HG02610 (cell line): Measurements from ENCODE around the gene SKI.
"Not testable (repeated sequence)": the region's sequence is repeated elsewhere in the genome, so short reads cannot be mapped to it uniquely, and the experiment has no call there.

ENCODE experiments used
- ATAC-seq: cut with Tn5 transposase; IDR thresholded peaks from one replicate; pipeline ENCODE4 v1.9.1; 2021; ENCODE audit warnings: mild to moderate bottlenecking, moderate library complexity; ENCODE audit not compliant: unreplicated experiment

The SKI gene

DNA sequence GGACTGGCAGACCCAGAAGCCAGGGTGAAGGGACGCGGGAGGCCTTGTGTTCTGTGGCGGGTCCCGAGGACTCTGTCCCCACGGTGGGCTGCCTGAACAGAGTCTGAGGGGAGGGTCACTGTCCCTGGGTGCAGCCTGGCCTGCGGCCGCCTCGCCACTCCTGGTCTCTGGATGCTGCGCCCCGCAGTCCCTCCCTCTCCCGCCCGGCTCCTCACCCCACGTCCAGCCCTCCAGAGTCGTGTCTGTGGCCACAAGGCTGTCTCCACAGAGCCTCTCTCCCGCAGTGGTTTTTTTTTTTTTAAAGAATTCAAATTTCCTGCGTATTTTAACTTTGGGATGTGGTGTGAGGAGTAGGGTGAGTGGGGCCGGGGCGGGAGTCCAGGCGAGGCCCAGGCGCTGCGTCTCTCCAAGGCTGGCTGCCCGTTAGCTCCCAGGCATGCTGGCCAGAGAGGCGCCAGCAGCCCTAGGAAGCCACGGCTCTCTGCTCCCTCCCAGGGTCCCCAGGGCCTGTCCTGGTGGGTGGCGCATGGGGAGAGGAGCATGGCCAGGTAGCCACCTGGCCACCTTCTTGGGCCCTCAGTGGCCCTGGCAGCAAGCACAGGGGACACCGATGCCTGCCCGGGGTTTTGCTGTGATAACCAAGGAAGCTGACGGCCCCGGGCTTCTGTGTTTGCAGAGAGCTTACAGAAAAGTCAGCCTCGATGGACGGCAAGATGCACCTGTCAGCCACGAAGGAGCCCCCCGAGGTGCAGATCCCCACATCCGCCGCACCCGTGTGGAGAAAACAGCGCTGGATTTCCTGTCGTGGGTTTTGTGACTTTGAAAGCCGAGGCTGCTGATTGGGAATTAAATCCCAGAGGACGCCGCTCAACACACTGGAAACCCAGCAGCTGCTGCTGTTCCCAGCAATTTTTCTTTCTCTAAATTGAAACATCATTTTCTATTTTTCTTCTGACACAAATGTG is 90.5 kb downstream of the SKI start:
- ATAC-seq, result no peak

DNA sequence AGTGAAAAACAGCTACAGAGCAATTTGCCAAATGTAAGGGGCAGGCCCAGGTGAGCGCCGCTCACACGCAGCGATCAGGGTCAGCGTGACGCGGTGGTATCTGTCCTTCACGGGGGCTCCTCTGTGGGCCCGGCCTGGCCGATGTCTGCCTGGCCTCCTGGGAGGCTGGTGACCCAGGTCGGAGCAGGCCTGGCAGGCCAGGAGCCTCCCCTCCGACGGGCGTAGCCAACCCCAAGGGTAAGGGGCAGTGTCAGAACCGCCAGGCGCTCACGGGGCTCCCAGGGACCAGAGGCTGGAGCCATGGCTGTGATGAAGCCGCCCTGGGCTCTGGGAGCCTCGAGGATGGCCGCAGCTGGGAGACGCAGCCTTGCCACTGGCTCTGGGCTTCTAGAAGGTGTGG is 91.2 kb downstream of the SKI start:
- ATAC-seq, result no peak

DNA sequence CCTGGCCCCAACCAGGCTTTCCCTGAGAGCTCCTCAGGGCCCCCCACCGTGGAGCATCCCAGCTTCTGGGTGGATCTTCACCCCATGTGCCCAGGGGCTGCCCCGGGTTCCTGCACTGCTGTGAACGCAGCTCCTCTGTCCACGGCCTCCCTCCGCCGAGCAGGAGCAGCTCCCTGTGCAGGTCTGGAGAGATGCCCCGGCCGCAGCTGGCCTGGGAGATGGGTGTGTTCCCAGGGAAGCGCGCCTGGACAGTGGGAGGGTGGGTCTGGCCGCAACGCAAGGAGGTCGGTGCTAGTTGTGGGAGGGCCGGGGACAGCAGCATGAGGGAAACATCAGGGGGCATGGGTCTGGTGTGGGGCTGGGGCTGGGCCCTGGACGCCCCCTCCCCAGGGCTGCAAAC is 91.9 kb downstream of the SKI start:
- ATAC-seq, result no peak

DNA sequence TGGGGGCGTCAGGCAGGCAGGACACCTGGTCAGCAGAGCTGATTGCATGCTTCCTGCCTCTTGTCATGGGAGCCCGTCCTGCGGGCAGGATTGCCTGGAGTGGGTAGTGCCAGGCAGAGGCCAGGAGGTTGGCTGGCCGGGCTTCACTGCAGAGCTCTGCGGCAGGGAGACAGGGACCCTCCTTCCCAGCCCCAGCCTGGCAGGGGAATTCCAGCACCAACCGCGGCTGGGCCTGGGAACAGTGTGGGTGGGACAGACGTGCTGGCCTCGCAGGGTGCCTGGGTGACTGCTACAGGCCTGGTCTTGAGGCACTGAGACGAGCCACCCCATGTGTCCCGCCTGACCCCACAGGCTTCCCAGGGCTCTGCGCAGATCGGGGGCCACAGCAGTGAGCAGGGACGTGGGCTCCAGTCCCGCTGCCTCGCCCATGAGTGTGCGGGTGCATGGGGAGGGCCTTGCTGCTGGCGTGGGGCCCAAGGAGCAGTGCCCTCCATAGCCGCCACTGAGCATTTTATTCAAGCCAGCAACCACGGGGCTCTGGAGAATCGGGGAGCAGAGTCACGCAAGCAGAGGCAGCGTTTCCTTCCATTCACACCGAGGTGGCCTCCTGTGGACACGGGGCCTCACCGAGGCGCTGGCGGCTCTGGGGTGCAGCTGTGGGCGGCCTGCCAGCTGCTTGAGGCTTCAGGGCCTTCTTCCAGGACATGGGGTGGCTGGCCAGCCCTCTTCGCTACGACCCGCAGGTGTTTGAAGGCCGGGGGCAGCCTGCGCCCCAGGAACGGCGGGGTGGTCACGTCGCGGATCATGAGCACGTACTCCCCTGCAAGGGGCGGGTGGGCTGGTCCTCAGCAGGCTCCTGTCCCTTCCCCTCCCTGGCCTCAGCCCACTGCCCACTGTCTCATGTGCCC is 92.9 kb downstream of the SKI start:
- no peak for ATAC-seq

DNA sequence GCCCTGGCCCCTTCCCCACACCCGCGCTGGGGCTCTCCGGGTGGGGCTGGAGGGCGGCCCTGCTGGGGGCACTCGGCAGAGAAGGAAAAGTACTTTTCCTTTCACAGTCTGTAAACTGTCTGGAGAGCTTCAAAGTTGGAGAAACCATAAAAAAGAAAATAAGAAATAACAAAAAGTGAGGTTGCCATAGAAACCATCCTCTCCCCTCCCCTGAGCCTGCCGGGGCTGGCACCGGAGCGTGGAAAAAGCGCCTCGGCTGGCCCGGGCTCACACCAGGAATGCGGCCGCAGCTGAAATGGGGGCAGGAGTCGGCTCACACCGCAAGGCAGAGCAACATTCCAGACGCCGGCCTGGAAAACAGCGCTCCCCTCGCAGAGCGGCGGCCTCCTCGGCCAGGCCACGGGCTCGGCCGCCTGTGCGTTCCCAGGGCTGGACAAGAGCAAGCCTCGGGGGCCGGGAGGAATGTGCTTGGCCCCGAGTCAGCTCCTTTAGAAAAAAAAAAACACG is 94.0 kb downstream of the SKI start:
- ATAC-seq, result no peak

DNA sequence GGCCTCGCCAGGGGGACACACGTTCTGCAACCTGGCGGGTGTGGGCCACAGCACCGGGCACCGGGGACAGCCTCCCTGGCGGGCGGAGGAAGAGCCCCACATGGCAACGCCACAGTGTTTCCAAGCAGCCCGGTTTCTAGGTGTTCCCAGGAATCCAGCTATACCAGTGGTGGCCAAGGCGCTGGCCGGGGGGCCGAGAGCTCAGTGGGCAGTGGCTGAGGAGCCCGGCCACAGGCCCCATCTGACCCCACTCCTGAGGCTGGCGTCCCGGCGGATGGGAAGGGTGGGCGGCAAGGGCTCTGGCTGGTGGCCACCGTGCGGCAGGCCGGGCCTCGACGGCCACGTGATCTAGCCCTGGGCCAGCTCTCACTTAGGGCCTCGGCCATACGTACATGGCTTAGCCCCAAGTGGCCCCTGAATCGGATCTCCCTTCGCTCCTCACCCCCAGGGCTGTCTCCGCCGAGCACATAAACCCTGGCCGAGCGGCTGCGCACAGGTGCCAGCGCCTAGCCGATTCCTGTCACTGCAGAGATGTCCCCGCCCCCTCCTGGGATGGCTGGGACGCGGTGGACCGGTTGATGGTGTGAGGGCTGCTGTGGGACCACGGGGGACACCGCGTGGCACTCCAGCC is 94.6 kb downstream of the SKI start:
- no peak for ATAC-seq

DNA sequence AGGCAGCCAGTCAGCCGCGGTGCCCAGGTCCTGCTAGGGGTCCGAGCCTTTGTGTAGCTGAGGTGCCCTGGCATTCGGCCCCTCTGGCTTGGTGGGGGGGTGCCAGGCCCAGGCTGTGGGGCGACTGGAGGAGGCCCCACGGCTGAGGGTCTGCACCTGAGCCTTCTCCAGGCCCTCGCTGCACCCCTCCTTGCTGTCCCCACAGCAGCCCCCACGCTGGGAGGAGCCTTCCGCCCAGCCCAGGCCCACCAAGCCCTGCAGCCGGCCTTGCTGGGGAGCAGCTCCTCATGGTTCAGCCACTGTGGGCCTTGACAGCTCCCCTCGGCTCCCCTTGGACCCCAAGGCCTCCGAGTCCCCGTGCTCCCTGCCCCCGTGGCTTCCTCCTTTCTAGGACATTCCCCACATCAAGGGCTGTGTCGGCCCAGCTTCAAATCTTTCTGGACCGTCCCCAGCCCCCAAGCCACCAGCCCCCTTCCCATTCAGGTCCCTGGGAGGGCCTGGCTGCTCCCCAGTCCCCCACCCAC is 95.4 kb downstream of the SKI start:
- ATAC-seq, result no peak

DNA sequence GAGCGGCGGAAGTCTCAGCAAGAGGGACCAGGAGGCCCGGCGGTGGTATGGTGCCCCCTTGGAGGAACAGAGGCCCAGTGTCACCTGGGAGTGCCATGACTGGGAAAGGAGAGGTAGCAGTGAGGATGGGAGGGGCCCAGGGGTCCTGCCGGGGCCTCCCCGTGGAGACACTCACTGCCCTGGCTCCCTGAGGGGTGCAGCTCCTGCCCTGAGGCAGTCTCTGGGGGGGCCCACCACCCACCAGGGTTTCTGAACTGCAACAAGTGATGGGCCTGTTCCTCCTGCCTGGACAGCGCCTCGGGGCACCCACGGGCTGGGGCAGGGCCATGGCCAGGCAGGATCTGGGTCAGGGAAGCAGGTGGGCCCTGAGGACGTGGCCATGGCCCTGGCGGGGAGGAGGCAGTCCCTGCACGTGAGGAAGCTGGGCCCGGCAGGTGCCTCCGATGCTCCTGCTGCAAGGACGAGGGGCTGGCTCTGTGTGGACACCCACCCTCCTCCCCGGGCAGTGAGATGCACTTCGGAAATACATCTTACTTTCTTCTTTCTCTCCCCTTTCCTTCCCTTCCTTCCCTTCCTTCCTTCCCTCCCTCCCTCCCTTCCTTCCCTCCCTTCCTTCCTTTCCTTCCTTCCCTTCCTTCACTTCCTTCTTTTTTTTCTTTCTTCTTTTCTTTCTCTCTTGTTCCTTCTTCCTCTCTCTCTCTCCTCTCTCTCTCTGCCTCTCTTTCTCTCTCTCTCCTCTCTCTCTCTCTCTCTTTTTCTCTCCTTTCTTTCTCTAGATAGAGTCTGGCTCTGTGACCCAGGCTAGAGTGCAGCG is 96.6 kb downstream of the SKI start:
- no peak for ATAC-seq

DNA sequence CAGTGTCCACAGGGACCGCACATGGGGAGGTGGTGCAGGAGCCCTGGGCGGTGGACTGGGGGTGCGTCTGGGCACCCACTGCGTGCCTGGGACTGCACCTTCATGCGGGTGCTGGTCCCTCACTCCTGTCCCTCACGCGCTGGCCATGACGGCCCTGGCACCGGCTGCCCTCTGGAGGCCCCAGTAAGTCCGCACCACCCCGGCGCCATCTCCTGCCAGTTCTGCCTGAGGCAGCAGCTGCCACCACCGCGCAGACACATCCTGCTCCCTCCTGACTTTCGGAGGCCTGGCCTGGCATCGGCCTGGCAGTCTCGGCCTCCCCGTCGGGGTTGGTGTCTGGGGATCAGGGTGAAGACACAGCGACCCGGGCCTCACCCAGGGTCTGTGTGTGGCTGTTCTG is 98.4 kb downstream of the SKI start:
- ATAC-seq, result no peak

DNA sequence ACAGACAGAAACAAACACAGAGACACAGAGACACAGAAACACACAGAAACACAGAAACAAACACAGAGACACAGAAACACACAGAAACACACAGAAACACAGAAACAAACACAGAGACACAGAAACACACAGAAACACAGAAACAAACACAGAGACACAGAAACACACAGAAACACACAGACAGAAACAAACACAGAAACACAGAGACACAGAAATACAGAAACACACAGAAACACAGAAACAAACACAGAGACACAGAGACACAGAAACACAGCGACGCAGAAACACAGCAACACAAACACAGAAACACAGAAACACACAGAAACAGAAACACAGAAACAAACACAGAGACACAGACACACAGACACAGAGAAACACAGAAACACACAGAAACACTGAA is 99.0 kb downstream of the SKI start:
- not testable (repeated sequence) for ATAC-seq

DNA sequence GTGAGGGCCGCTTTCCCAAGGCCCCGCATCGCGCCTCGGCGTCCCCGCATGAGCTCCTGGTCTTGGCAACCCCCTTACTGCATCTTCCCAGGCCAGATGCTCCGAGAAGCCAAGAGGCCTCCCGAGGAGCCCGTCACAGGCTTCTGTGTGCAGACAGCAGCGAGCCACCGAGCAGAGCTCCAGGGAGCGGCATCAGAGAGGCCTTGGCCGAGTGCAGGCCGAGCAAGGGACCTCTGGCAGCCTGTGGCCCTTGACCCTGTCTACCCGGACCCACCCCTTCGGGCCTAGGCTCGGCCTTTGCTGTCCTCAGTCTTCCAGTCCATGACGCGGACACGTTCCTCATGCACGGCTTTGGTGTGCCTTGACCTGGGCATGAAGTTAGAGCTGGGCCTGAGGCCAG is 99.7 kb downstream of the SKI start:
- no peak for ATAC-seq

DNA sequence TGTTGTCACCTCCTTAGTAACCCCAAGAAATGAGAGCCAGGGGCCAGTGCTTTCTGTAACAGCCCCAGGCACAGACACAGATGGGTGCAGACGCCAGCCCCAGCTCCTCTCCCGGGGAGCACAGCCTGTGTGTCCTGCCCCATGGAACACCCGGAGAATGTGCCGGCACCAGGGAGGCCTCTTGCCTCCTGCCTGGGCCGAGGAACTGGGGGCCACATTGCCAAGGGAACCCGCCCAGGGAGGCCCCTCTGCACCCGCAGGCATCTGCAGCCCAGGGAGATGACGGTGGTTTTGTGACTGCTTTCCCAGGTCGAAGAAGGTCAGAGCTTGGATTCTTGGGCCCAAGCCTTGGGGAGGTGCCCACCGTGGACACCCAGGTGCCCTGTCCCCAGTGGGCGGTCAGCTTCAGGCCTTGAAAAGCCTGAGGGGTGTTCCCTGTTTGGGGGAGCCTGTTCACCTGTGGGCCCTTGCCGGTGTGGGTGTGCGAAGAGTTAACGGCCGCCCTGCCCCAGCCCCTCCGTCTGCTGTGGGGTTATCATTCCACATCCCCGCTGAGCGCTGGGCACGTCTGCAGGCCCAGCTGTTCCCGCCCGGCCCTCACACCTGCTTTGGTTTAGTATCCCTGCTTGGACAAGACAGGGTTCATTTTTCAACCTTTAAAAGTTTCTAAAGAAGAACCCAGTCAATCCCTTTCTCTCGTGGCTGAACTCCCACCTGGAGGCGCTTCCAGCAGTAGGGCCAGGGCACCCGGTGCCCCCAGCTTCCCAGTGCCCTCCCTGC is 100.7 kb downstream of the SKI start:
- ATAC-seq, result no peak

DNA sequence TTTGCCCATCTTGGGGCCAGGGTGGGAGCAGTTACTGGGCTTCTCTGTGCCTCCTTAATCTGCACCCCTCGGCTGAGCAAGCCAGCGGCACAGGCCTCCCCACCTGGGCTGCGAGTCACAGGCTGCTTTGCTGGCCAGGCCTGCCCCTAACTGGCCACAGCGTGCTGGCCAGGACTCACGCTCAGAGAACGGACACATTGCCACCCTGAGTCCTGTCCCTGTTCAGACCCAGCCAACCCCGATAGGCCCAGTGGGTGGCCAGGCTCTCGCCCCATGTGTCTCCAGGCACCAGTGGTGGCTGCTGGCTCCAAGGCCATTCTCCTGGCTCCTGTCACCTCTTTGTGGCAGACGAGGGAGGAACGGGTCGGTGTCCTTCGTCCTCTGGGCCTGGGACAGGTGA is 101.9 kb downstream of the SKI start:
- no peak for ATAC-seq

DNA sequence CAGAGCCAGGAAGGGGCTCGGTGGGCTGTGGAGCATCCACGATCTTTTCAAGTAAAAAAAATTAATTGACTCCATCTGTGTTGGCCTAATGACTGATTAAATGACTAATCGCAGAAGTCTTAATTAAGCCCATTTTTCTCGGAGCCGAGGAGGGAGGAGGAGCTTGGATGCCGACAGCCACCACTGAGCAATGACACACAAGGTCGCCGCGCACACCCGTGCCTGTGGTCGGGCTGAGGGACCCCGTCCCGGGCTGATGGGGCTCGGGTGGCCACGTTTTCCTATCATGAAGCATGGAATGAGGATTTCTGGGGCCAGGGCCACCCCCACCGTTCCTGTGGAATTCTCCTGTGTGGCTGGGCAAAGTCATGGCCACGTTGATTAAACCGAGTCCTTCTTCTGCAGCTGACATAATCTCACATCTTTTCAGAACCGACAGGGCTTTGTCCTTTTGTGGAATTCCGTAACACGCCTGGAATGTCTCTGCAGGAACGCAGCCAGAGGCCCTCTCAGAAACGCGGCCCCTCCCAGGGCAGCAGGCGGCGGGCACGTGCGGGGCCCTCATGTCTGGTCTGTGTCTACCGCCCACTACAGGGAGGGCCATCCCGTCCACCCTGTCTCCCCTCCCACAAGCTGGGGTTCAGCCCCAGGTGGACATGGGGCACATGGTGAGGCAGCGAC is 102.5 kb downstream of the SKI start:
- ATAC-seq, result no peak

DNA sequence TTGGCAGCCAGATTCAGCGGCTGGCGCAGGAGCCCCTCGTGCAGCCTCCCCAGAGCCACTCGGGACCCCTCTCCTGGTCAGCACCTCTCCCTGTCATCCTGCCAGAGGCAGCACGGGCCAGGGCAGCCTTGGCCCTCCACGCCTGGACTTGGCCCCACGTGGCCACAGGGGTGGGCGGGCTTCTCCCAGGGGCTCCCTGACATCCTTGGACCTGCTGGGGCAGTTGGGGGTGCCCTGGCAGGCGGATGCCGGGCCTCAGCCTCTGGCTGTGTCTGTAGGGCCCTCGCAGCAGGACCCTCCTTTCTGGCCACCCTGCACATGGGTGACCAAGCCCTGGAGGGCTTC is 103.1 kb downstream of the SKI start:
- no peak for ATAC-seq

DNA sequence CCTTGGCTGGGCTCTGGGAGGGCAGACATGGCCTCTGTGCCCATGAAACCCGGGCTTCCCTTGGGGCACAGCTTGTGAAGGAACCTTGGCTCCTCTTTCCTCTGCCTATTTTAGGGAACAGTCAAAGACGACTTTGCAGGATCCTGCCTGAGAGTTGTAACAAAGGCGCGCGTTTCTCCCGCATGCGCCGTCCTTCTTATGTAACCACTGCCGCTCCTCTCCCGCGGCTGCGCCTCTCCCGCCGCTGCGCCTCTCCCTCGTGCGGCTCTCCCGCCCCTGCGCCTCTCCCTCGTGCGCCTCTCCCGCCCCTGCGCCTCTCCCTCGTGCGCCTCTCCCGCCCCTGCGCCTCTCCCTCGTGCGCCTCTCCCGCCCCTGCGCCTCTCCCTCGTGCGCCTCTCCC is 103.5 kb downstream of the SKI start:
- ATAC-seq, result not testable (repeated sequence)

DNA sequence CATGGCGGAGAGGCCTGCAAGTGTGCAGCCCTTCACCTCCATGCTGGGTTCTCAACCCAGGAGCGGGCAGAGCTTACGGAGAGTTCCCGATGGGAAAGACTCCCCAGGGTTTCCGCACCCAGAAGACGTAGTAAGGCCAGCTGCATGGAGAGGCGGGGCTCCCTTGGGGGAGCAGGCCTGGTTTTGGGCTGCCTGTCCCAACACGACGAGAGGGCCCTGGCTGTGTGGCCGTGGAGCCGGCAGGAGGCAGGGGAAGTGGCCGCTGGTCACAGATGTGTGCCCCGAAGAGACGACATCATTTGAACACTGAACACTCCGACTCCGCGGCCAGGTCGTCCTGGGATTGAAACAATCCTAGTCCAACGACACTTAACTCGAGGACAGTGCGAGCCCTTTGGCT is 106.2 kb downstream of the SKI start:
- ATAC-seq, result no peak

DNA sequence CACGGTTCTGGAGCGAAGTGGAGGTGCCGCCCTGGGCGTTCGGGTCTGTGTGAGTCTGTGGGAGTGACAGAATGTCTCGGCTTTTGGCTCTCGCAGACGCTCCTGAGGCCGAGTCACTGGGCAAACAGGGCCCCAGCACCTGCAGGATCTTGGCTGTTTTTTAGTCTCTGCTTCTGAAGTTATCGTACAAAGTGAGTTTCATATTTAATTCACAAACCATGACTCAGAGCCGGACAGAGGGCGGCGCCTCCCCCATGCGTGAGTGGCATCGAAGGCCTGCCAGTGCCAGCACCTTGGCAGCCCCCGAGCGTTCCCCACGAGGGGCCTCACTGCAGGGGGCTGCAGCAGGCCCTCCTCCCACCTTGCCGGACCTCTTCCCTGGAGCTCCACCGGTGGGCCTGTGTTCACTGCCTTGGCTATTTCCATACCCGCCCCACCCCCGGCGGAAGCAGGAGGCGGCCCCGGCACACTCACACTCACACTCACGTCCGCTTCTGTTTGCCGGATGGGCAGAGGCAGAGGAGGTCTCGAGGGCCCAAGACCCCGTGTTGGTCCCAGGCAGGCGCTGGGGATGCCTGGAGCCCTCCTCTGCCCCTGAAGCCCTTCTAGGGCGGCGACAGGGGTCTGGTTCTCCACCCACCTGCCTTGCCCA is 106.9 kb downstream of the SKI start:
- no peak for ATAC-seq
